Activated CD4-positive, alpha-beta T cell treated with anti-CD3 and anti-CD28 coated beads for 1 hour (primary cell): ENCODE data around the gene EMSY.

Experiments used
- DNase-seq: peaks from one replicate; pipeline ENCODE4 v3.0.0-alpha.2; 2020

Gene EMSY

DNA sequence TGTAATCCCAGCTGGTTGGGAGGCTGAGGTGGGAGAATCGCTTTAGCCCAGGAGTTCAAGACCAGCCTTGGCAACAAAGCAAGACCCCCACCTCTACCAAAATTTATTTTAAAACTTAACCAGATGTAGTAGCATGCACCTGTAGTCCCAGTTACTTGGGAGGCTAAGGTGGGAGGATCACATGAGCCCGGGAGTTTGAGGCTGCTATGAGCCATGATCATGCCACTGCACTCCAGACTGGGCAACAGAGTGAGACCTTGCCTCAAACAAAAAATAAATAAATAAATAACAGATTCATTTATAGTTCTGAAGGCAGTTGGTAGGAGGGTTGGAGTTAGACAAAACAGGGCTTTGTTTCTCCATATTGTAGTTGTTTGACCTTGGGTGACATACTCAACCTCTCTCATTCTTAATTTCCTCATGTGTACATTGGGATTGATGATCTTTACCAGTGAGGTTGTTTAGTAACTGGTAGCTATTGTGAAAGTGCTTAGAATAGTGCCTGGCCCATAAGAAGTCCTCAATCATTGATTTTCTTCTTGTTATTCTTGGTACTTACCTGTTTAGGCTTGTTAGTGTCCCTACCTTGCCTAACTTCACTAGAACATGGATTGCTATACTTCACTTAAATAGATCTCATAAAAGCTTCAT lies 79.1 kb downstream of the EMSY start:
- no peak for DNase-seq

DNA sequence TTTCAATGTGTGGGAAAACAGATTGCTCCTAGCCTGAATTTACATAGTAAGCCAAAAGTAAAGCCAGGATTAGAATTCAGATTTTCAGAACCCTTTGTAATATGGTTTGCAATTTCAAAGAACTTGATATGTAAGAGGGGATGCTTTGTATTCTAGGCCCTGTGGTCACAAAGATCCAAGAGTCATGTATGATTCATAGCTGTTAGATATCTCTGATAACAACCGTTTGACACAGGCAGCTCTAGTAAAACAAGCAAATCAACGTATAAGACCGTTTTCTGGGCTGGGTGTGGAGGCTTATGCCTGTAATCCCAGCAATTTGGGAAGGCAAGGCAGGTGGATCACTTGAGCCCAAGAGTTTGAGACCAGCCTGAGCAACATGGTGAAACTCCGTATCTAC lies 79.6 kb downstream of the EMSY start:
- no peak for DNase-seq

DNA sequence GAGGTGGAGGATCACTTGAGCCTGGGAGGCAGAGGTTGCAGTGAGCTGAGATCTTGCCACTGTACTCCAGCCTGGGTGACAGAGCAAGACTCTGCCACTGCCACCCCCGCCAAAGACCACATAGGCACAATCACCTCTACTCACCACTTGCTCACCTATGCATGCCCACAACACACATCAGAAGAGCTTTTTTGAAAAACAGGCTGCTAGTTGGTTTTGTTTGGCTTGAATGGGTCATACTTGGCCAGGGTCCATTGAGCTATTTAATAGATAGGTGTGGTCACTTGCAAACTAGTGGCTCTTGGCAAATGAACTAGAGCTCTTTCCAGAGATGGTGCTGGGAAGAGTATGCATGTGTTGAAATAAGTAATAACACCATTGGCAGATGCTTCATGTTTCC lies 80.1 kb downstream of the EMSY start:
- no peak for DNase-seq

DNA sequence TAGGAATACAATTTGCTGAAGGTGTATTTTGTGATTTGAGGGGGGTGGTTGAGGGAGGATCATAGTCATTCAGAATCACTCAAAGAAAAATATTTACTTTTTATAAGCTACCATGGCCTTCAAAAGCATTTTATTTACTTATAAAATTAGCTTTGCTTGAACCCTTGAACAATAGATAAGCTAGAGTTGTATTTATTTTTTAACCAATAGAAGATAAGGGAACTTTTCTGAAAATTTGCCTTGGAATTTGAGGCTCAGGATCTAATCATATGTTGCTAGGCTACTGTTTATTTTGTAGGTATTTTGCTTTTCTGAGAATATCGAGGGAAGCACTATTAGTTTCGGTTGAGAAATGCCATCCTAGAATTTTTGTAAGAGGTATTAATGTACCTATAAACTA lies 82.1 kb downstream of the EMSY start:
- DNase-seq: no peak

DNA sequence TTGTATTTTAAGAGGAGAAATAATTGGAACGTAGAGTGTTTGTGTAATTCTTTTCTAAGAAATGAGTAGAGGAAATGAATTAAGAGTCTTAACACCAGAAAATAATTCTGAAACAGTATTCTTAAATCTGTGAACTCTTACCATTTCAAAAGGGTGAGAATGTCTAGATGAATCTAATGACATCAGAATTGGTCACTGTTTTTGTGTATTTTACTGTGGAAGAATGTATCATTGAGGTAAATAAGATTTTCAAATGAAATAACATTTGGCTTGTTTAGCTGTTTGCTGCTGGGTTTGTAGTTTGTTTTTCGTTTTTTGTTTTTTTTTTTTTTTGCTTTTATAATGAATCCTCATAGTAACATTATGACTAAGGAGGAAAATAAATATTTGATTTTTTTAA lies 97.6 kb downstream of the EMSY start:
- DNase-seq: no peak

DNA sequence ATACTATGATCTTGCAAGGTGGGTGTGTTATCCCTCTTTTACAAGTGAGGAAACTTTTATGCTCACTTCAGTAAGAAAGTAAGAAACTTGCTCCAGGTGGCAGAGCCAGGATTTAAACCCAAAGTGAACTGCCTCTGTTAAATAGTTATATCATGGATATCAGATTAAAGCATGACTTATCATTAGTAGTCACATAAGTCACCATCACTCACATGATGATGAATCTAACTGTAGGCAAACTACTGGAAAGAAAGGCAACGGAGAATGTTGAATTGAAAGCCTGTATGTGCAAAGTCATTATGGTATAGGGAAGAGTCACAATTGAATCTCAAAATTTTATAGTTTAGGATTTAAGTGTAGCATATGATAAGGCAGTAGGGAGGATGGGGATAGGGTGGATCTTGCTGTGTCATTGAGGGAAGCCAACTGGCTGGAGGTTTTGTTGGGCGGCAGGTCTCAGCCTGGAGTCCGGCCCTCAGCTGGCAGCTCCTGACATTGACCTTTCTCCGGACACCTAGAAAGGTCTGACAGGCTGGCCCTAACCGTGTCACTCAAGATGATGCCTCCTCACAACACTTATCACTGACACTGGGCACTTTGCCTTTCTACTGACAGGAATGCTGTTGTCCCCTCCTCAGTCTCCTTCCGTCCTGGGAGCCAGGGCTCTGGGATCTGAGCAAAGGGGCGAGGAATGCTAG lies 98.3 kb downstream of the EMSY start:
- DNase-seq: no peak

DNA sequence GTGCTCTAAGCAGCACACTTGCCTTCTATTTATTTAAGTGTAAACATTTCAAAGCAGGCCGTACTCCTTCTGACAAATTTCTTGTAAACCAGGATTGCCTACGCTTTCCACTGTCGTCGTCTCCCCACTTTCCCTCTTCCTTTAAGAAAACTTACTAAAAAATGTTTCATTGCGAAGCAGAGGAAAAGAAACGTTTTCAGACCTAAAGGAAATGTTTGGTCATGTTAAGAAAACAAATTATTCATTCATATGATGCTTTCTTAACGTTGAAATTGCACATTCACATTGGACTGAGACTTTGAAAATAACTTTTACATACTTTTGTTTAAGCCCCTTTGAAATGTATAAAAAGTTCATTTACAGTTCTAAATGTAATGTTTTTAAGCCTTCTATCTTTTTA lies 106.0 kb downstream of the EMSY start:
- DNase-seq: no peak

DNA sequence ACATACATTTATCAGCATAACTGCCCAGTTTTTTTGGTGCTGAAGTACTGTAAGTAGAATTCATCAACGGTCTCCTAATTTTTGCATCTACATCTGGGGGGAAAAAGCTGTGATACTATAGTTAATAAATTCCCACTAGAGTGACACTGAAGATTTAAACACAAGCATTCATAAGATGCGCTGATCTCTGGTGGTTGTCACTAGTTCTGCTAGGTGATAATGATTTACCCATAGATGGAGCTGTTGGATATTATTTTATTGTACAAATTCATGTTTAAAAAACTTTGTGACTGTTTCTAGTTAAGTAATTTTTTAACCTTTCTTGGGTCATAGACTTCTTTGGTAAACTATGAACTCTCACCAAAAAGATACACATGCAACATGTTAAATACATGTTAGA lies 106.6 kb downstream of the EMSY start:
- no peak for DNase-seq

DNA sequence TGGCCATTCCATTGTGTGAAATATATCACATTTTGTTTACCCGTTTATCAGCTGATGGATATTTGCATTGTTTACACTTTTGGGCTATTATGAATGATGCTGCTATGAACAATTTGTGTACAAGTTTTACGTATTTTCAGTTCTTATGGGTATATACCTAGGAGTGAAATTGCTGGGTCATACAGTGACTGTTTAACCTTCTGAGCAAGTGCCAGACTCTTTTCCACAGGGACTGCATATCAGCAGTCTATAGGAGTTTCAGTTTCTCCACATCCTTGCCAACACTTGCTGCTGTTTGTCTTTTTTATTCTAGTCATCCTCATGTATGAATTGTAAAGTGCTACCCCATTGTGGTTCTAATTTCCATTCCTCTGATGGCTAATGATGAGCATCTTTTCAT lies 108.2 kb downstream of the EMSY start:
- DNase-seq: no peak

DNA sequence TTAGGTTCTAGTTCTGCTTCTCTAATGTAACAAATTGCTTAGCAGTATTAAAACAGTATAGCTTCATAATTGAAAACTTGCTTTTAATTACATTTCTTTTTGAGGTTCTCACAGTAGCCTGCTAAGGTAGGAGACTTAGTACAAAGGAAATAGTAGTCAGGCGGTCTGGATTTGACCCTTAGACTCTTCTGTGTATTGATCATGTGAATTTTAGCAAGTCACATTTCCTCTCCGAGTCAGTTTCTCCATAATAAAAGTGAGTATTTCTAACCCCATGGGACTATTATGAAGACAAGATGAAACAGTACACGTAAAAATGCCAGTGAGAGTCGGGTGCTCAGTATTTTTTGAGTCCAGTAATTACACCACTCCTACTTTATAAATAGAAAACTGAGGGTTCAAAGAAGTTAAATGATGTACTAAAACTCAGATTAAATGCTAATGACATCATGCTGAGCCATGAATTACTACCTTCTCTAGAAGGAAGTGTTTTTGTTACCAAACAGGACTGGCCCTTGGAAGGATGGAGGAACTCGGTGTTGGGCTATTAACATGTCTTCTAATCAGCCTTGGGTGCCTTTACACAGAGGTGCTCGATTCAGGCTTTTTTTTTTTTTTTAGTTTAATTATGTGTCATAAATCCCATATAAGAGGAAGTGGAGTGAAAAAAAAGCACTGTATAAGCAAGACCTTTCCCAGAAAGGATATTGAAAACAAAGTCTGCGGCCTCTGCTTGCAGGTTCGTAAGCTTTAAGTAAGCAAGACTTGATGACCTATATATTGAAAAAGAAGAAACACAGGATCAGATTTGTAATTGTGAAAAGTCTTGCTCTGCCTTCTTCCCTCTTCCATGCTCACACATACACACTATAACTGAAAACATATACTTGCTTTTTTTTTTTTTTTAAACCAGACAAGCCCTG lies 109.0 kb downstream of the EMSY start:
- no peak for DNase-seq

DNA sequence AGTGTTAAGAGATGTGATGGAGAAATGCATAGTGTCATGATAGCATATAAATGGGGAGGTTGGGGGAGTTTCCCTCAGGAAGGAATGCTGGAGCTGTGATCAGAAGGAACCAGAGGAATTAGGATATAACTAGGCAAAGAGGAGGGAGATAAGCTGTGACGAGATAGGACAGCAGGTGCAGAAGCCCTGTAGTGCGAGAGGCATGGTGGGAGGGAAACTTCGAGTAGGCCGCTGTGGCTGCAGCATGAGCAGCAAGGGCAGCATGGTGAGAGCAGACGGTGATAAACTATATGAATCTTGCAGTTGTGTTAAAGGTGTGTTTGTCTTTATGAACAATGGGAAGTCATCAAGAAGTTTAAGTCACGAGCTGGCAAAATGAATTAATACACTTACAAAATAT lies 109.9 kb downstream of the EMSY start:
- DNase-seq: no peak

DNA sequence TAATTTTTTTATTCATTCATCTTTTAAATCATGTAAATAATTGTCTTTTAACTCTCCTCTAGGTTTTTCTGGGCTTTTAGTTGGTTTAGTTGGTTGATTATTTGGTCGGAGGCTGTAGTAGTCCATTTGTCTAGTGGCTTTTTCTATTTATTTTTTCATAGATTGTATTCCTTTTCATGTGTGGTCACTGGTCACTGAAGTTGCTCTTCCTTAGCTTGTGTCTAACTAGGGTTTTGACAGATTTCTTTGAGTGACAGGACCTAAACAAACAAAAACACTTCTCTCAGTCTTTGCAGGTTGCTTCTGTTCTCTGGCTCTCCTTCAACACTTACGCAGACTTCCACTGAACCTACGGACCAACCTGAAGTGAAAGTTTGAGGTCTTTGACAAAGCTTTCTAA lies 112.6 kb downstream of the EMSY start:
- DNase-seq: no peak

DNA sequence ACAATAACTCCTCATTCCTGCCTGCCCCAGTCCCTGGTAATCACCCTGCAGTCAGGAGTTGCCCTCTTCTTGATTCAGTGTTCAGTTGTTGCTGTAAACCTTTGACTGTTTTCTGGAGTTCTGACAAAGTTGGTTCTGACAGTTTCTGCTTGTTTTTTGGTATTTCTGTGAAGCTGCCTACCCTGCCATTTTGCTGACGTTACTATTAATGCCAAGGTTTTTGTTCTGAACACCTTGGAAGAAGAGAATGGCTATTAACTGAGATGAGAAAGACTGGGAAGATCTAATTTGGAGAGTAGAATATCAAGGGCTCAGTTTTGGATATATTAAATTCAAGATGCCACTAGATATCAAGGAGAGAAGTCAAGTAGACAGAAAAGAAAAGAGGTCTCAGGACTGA lies 113.7 kb downstream of the EMSY start:
- no peak for DNase-seq

DNA sequence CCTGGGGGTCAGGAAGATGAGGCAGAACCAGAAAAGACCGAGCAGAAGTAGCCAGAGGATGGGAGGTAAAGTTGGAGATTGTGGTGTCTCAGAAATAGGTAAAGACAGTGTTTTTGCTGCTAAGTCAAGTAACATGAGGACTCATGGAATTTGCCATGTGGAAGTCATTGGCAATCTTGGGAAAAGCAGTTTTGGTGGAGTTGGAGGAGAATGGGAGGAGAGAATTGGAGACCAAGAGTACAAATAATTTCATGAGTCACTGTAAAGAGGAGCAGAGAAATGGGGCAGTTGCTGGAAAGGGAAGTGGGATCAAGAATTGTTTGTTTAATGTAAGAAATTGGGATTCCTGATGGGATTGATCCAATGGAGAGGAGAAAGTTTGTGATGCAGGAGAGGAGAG lies 114.1 kb downstream of the EMSY start:
- no peak for DNase-seq

DNA sequence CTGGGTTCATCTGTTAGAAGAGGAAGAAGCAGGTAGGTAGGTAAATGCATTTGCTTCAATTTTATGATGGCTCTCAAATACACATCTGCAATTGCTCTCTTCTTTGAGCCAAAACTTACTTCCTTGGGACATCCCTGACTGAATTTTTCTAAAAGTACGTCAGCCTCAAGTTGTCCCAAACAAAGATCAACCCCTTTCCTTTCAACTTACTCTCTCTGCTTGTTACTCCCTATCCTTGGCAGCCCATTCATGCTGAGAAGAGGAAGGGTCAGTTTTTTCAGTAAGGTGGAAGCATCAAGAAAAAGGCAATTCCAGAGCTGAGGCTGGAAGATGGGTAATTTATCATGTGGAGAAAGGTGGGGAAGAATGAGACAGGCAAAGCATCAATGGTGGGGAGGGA lies 114.5 kb downstream of the EMSY start:
- DNase-seq: no peak

DNA sequence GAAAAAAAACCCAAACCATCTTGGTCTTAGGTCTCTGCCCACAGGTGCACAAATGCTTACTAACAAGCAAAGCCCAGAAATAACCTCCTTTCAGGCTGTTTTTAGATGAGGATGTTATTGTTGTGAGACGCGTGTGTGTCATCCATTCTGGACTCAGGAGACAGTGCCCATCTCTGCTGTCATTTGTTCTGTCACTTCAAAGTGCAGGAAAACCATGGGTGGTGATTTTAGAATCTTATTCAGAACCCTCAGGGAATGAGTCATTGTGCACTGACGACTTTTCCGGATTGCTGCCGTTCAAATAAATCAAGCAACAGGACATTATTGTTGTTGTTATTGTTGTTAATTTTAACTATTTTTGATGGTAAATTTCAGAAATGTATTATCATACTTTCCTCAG lies 115.4 kb downstream of the EMSY start:
- DNase-seq: no peak

DNA sequence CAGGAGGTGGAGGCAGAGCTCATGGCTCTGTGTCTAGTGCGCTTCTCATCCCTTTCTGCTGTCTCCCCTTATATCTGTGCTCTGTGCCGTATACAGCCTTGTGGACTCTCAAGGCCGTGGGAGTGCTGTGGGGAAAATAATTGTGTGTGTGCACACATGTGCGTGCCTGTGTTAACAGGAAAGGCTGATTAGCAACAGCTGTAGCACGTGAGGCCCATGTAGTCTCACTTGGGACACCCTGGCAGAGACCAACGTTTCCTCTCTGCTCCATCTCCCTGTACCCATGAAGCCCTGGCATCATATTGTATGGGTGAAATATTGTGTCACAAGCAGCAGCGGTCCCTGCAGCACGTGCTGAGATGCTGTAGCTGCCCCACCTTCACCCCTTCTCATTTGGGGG lies 116.4 kb downstream of the EMSY start:
- no peak for DNase-seq

DNA sequence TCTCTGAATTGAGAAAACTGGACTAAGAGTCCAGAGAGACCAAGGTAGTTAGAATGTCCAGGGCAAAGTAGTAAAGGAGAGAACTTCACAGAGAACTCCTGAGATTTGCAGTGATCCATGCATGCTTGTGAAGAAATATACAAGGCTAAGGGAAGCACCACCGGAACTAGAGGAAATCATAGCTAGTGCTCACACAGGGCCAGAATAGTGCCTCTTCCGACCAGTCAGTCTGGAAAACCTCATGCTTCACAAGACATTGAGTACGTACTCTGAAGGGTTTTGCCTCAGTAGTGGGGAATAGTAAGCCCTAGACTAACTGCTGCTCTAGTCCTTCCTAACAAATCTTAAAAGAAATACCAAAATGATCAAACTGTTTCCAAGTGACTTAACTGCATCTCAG lies 117.7 kb downstream of the EMSY start:
- DNase-seq: no peak

DNA sequence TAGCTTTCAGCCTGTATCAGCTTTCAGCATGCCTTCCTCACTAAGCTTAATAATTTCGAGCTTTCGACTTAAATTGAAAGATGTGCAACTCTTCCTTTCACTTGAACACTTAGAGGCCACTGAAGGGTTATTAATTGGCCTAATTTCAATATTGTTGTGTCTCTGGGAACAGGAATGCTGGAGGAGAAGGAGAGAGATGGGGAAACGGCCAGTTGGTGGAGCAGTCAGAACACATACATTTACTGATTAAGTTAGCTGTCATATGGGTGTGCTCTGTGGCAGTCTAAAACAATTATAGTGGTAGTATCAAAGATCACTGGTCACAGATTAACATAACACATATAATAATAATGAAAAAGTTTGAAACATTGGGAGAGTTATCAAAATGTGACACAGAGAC lies 119.5 kb downstream of the EMSY start:
- no peak for DNase-seq

DNA sequence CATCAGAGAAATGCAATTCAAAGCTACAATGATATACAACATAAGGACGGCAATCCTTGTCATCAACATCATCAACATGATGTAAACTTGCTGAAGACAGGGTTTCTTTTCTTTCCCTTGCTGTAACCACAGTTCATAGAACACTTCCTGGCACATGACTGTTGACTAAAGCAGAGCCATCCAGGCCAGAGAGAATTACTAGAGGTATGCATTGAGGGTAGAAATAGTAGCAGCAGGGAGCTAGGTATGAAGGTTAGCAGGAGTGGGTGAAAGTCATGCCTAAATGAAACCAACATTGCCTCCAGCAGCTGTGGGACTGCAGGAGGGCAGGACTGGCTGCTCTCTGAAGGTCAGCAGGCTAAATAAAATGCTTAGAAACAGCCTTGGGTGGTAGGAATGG lies 122.0 kb downstream of the EMSY start:
- DNase-seq: no peak

DNA sequence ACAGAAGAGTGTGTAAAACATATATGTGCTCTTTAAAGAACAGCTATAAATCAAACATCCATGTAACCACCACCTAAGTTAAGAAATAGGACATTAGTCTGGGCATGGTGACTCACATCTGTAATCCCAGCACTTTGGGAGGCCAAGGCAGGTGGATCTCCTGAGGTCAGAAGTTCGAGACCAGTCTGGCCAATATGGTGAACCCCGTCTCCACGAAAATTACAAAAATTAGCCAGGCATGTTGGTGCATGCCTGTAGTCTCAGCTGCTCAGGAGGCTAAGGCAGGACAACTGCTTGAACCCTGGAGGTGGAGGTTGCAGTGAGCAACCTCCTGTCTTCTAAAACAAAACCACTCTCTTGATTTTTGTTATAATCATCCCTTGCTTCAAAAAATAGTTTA lies 122.4 kb downstream of the EMSY start:
- no peak for DNase-seq

DNA sequence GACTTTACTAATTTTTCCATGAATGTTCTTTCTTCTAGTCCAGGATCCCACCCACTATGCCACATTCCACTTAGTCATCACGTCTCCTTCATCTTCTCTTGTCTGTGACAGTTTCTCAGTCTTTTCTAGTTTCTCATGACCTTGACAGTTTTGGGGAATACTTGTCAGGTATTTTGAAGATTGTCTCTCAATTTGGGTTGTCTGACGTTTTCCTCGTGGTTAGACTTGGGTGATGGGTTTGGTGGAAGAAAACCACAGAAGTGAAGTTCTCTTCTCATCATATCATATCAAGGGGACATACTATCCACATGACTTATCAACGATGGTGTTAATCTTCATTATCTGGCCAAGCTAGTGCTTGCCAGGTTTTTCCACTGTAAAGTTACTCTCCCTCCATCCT lies 123.3 kb downstream of the EMSY start:
- no peak for DNase-seq

DNA sequence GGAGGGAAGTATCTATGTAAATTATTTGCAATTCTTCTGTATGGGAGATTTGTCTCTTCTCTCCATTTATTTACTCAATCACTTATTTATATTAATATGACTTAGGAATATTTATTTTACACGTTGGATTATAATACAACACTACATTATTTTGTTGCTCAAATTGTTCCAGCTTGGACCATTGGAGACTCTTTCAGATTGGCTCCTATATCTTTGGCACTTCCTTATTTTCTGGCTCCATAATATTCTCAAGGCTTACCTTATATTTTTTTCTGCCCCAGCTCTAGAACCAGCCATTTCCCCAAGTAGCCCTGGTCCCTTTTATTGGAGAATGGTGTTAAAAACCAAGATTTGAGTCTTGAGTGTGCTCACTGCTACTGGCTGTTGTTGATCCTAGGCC lies 123.8 kb downstream of the EMSY start:
- DNase-seq: no peak
